GM12878 (cell line): Measurements from ENCODE around the gene FREY1.

Source experiments
- BHLHE40 ChIP-seq, 2 experiments: fragments of 450-650 bp in 1 of 2; IDR thresholded peaks; 2 replicates each; pipeline ENCODE4 v1.6.1; 2011 to 2017; ENCODE audit warnings: low read depth in 2 of 2, borderline replicate concordance in 1 of 2, improper control_type of control experiment in 1 of 2, low read length in 1 of 2, mild to moderate bottlenecking in 1 of 2
- CBFB ChIP-seq: IDR thresholded peaks from 2 replicates; pipeline ENCODE4 v1.6.1; 2016; ENCODE audit warnings: antibody characterized with exemption, low read depth
- CHD2 ChIP-seq: IDR thresholded peaks from 2 replicates; pipeline ENCODE4 v1.6.1; 2011; ENCODE audit warnings: low read depth, low read length, improper control_type of control experiment, borderline replicate concordance
- CREB1 ChIP-seq: IDR thresholded peaks from 2 replicates; pipeline ENCODE4 v1.6.1; 2012; ENCODE audit warnings: low read depth, mild to moderate bottlenecking, inconsistent platforms
- MTA3 ChIP-seq: IDR thresholded peaks from 2 replicates; pipeline ENCODE4 v1.6.1; 2012; ENCODE audit warnings: low read length, inconsistent platforms, borderline replicate concordance
- MYC ChIP-seq: IDR thresholded peaks from 2 replicates; pipeline ENCODE4 v1.6.1; 2011; ENCODE audit warnings: mild to moderate bottlenecking, low read length, moderate library complexity, inconsistent platforms; ENCODE audit not compliant: insufficient read depth, insufficient replicate concordance, insufficient read length, severe bottlenecking
- RAD21 ChIP-seq: IDR thresholded peaks from 2 replicates; pipeline ENCODE4 v1.6.1; 2011; ENCODE audit warnings: mild to moderate bottlenecking, low read depth, low read length, moderate library complexity; ENCODE audit not compliant: insufficient read depth
- TAF1 ChIP-seq: IDR thresholded peaks from 2 replicates; pipeline ENCODE4 v1.6.1; 2011; ENCODE audit warnings: mild to moderate bottlenecking, low read depth, low read length, borderline replicate concordance
- ZNF274 ChIP-seq: IDR thresholded peaks from one replicate; pipeline ENCODE4 v1.8.0; 2011; ENCODE audit not compliant: insufficient read length, insufficient read depth
- TF ChIP-seq, protein P1 (sequence below), 3 experiments: IDR thresholded peaks in 2 of 3; conservative IDR thresholded peaks in 1 of 3; 2 replicates each; pipeline ENCODE4 v1.5.1; 2011; ENCODE audit warnings: low read depth in 3 of 3, low read length in 3 of 3, mild to moderate bottlenecking in 3 of 3, control low read depth in 2 of 3, moderate library complexity in 2 of 3, inconsistent platforms in 1 of 3, mixed read lengths in 1 of 3; ENCODE audit not compliant: control insufficient read depth in 2 of 3, insufficient read depth in 1 of 3; ENCODE audit errors: extremely low read depth in 1 of 3
- TF ChIP-seq, protein P2 (sequence below): IDR thresholded peaks from 2 replicates; pipeline ENCODE4 v1.6.1; 2012; ENCODE audit warnings: low read depth, low read length, improper control_type of control experiment

DNA sequence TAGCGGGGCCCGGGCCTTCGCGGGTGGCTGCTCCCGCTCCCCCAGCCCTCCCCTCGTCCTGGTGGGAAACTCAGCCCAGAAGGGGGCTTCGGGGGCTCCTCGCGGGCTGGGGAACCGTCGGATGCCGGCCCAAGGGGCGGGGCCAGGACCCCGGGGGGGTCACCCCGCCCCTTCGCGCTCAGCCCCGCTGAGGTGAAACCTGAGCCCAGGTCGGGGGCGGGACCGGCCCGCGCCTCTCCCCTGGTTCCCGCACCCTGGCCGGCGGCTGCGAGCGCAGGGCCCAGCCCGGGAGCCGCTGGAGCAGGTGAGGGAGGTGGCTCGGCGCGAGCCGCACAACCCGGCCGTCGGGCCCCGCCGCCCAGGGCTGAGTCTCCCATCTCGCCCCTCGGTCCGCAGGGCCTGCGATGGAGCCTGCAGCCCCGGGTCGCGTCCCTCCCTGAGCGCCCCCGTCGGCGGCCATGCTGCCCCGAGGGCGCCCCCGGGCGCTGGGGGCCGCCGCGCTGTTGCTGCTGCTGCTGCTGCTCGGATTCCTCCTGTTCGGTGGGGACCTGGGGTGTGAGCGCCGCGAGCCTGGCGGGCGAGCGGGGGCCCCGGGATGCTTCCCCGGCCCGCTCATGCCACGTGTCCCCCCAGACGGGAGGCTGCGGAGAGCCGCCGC, 15.5 kb upstream of the FREY1 start, which contains the start of gene LARGE2:
- no peak for TF ChIP-seq MTA3
- no peak for TF ChIP-seq RAD21
- TF ChIP-seq ZNF274 = no peak
- TF ChIP-seq, protein P1, sequence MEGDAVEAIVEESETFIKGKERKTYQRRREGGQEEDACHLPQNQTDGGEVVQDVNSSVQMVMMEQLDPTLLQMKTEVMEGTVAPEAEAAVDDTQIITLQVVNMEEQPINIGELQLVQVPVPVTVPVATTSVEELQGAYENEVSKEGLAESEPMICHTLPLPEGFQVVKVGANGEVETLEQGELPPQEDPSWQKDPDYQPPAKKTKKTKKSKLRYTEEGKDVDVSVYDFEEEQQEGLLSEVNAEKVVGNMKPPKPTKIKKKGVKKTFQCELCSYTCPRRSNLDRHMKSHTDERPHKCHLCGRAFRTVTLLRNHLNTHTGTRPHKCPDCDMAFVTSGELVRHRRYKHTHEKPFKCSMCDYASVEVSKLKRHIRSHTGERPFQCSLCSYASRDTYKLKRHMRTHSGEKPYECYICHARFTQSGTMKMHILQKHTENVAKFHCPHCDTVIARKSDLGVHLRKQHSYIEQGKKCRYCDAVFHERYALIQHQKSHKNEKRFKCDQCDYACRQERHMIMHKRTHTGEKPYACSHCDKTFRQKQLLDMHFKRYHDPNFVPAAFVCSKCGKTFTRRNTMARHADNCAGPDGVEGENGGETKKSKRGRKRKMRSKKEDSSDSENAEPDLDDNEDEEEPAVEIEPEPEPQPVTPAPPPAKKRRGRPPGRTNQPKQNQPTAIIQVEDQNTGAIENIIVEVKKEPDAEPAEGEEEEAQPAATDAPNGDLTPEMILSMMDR (IDR thresholded peaks at IDR 0.05 in 2 of 3, conservative IDR thresholded peaks at IDR 0.05 in 1 of 3; ENCODE audit: control insufficient read depth in 2 of 3, extremely low read depth in 1 of 3, insufficient read depth in 1 of 3, low read depth in 3 of 3, low read length in 3 of 3) = no peak
- TF ChIP-seq CHD2 = no peak
- TF ChIP-seq TAF1 = no peak
- TF ChIP-seq CBFB = no peak
- no peak for TF ChIP-seq MYC
- TF ChIP-seq CREB1 = no peak
- TF ChIP-seq, protein P2, sequence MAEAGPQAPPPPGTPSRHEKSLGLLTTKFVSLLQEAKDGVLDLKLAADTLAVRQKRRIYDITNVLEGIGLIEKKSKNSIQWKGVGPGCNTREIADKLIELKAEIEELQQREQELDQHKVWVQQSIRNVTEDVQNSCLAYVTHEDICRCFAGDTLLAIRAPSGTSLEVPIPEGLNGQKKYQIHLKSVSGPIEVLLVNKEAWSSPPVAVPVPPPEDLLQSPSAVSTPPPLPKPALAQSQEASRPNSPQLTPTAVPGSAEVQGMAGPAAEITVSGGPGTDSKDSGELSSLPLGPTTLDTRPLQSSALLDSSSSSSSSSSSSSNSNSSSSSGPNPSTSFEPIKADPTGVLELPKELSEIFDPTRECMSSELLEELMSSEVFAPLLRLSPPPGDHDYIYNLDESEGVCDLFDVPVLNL = no peak
- TF ChIP-seq BHLHE40 (IDR thresholded peaks at IDR 0.05; ENCODE audit: borderline replicate concordance in 1 of 2, low read depth in 2 of 2, low read length in 1 of 2) = no peak
